HUDEP-2 (cell line): ENCODE results near the gene N4BP2L2.

ENCODE experiments used
- DNase-seq, 76 experiments: peaks; one replicate each; lab custom pipeline; 2025; ENCODE audit not compliant: unreplicated experiment in 76 of 76; lab: John Stamatoyannopoulos, UW

N4BP2L2 gene

DNA sequence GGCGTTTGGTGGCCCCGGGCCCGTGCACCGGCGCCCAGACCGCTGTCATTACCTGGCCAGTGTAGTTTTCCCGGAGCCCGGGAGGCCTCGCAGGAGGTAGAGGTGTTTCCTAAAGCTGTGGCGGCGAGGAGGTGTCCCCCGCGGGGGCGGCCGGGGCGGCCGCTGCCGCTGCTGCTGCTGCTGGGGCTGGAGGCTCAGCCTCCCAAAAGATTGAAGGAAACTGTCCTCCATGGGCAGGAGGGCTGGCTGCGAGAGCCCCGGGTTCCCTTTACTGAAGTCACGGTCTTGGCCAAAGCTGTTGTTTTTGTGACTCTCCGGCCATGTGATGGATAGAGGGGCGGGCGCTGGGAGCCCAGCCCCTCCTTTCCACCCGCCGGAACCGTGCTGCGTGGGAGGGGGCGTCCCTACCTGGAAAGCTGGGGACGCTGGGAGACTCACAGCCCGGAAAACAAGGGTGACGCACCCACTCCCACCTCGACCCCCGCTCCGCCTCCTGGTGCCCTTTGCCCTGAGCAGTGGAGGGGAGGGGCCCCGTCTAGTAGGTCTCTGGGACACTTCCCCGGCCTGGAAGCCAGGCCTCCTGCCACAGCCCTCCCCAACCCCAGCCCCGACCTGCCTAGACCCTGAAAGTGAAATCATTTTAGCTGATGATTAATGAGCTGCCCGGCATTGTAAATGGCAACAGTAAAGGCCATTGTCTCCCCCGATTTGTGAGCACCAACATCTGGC is 110.6 kb downstream of the N4BP2L2 start, which contains the start of gene N4BP2L1:
Gene N4BP2L1 (minus strand): TSS at position 279 of the 729 bp plus-strand sequence. CDS start 48 bp downstream, at position 231.
- DNase-seq, result peak in 70 of 76 experiments; percentile 8 to 81 (median 55)

DNA sequence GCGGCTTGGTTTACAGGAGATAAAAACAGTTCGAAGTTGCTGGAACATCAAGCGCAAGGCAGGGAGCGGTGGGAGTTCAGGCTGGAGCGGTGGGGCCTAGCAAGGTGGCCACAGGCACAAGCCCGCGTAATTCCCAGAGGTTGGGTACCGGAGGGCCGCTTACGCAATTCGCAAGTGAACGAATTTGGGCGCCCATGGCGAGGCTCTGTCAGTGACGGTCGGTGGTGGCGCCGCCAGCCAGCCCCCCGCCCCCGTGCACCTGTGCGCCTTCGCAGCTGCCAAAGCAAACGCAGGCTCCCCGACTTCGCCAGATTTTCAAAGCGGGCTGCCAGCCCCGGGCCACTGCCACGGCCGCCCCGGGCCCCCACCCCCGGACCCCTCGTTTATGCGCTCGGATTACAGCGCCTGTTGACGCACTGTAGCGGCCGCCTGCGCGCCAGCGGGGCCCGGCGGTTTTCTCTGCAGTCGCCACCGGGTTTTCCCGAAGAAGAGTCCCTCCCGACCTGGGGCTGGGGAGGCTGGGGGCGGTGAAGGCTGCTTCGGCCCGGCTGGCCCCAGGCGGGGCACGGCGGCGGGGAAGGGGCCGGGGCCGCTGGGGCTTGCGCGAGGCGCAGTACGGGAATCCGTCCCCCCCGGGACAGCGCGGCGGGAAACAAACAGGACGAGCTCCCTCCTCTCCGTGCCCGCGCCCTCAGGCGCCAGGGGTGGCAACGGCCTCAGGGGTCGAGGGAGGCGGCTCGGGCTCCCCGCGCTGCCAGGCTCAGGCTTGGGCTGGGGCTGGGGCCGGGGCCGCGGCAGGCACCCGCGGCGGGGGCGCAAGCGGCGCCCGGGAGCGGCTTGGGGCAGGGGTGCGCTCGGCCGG is 111.4 kb downstream of the N4BP2L2 start:
- DNase-seq, result peak in 32 of 76 experiments; percentile 4 to 61 (median 27)

DNA sequence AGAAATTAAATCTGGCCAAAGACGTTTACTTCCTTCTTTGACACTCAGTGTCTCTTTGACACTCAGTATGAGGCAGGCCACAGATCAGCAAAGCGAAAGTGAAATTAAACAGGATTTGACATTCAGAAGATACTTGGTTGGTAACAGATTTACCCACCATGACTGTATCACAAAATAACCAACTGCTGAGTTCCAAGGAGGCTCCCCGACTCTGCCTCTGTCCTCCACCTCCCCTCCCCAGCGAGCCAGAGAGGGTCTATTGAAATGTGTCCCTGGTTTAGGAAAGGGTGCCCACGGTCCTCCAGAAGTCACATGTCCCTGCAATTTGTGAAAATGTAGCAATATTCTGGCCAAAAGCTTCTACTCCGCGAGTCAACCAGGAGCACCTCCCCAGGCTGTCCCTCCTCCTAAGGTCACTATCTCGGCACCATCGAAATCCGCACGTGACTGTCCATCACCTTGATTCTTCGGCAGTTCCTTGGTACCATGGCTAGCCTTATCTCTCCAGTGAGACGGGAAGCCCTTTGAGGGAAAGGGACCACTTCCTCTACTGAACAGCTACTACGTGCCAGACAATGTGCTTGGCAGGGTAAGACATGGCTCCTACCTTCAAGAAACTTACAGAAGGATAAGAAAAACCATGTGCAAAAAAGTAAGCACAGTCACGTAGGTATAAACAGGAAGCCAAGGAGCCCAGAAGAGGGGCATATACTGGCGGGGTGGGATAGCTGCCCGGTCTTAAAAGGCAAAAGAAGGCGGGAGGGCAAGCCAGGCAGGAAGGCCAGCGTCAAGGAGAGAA is 112.2 kb downstream of the N4BP2L2 start:
- DNase-seq, result peak in 42 of 76 experiments; percentile 4 to 61 (median 26)

DNA sequence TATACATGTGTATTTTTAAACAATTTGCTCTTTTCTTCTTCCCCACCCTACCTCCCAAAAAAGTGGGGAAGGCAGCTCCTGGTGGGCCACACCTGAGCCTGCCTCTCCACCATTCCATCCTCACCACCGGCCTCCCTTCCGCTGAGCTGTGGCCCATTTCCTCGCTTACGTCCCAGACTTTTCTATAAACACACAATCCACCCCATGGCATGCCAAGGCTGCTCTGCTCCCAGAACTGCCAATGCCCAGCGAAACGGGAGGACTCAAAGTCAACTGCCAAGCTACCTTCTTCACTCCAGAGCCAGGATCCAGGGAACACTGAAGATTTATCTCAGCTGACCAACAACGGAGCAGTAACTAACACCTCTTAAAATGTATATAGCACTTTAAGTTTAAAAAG is 113.4 kb downstream of the N4BP2L2 start:
- no peak for DNase-seq

DNA sequence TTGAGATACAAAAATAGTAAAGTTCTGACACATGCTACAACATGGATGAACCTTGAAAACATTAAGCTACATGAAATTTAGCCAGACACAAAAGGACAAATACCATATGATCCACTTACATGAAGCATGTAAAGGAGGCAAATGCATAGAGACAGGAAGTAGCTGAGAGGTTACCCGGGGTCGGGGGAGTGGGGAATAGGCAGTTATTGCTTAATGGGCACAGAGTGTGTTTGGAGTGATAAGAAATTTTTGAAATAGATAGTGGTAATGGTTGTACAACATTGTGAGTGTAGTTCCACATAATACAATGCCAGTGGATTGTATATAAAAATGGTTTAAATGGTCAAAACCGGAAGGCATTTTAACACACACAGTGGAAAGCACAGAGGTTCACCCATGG is 115.0 kb downstream of the N4BP2L2 start:
- peak in 70 of 76 experiments; percentile 3 to 79 (median 48) for DNase-seq

DNA sequence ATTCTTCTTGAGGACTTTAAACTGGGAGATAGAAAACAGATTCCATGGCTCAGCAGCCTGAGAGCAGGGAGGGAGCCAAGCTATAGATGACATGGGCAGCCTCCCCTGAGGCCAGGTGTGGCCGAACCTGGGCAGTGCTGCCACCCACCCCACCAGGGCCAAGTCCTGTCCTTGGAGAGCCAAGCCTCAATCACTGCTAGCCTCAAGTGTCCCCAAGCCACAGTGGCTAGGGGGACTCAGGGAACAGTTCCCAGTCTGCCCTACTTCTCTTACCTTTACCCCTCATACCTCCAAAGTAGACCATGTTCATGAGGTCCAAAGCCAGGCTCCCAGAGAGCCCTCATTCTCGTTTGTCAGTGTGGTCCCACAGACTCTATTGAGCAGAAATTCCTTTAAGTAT is 118.7 kb downstream of the N4BP2L2 start:
- DNase-seq, result no peak

DNA sequence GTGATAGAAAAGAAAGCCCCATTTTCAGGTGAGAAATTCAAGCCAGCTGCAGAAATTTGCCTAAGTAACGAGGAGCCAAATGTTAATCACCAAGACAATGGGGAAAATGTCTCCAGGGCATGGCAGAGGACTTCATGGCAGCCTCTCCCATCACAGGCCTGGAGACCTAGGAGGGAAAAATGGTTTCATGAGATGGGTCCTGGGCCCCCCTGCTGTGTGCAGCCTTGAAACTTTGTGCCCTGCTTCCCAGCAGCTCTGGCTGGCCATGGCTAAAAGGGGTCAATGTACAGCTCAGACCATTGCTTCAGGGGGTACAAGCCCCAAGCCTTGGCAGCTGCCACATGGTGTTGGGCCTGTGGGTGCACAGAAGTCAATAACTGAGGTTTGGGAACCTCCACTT is 120.6 kb downstream of the N4BP2L2 start:
- no peak for DNase-seq

DNA sequence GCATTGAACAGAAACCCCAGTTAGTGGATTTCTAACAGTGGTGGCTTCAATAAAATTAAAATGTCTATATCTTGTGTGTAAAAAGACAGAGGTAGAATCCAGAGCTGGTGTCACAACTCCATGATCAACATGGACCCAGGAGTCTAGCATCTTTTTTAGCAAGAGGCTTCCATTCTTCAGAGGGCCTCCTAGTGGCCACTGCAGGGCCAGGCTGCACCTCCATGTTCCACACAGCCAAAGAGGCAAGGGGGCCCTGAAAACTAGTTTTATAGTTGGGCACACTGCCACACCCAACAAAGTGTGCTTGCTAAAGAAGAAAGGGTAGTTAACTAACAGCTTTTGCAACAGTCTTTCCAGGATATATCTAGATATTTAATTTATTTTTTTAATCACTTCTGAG is 123.6 kb downstream of the N4BP2L2 start:
- DNase-seq, result peak in 34 of 76 experiments; percentile 4 to 58 (median 16)

DNA sequence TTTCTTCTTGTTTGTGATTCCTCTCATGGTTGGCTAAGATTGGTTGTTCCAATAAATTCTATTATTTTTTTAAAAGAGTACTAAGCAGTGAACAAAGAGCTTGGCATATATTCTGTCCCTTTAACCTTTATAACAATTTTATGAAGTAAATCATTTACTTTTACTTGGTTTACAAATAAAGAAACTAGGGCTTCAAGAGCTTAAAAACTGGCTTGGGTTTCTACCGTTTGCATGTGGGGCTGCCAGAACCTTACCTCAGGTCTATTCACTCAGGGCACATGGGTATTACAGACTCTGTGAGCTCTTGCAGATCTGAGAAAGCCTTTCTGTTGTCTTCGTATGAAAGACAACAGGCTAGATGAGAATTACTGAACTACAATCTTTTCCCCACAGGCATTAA is 124.0 kb downstream of the N4BP2L2 start:
- DNase-seq, result no peak

DNA sequence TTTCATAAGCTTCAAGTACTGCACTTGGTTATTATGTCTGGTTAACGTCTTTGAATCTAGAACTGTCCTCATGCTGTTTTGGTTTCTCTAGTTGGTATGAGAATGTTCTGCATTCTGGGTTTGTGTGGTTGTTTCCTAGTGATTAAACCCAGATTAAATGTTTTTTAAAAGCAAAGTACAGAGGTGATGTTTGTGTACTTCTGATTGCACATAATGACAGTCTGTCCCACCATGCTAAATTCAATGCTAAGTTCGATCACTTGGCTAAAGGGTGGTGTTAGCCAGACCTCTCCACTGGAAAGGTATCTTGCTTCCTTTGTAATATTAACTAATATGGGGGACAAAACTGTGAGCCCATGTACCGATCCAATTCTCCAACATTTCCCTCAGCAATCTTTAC is 125.3 kb downstream of the N4BP2L2 start:
- no peak for DNase-seq

DNA sequence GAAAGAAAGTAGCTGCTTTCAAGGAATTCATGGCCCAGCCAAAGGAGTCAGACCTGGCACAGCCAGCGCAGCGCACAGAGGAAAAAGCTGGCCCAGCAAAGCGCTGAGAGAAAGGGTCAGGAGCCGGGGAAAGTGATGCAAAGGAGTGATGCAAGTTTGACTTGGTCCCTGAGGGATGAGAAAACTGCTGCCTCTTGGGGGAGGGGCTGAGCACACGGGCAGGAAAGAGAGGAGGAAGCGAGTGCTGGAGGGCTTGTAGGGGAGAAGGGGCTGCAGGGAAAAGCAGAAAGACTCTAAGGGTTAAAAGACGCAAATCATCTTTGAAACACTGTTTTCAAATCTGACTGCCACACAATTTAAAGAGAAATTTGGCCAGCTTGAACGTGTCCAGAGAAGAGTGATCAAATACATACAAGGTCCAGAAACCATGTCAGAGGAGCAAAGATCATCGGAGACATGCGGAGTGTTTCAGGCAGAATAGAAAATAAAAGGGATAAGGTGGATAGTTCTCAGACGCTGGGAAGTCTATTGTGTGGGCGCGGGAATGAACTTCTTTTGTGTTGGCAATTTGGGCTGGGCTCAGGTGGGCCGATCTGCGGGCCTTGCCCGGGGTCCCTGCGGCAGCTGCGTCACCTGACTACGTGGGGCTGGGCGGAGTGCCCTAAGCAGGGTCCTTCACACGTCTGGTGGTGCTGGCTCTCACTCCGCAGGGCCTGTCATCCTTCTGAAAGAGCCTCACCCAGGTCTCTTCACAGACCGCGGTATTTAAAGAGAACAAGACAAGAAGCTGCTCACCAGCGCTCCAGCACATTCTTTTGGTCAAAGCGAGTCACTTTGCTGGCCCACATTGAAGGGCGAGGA is 128.8 kb downstream of the N4BP2L2 start:
- DNase-seq, result no peak

DNA sequence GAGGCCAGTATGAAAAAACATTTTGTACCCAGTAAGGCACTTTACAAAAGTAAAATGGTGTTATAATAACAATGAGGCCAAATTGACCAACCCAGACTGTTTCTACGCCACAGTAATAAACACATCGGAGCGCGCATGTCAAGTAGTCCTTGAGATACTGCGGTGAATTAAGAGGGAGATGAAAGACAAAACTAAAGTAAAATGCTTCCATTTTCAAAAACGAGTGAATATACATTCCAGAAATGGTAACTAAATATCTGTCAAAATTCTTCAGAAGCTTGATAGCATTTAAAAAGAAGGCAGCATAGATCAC is 129.6 kb downstream of the N4BP2L2 start:
- no peak for DNase-seq

DNA sequence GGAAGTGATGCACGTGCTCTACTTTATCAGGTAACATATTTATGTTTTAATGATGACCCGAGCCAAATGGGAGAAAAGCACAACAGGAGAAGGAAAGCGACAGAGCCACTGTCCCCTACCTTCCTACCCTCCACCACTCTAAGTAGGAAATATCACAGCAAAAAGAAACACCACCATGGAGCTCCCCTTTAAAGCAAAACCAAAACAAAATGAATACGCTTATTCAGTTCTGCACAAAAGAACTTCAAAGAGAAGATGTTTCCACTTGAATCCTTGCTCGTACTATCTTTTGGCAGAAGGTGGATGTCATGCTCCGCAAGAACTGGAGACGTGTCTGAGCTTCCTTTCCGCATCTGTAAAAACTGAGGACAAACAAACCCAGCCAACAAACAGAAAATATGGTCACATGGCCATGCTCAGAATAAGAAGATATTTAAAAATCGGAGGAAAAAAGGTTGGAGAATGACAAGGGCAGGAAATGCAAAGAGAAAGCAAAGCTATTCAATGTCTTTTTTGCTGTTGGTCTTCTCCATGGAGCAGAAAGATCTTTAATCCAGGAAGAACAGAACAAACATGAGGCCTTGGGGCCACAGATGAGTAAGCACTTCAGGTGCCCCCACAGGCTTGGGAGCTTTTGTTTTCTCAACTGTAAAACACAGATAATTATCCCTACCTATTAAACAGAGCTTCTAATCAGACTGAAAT is 130.1 kb downstream of the N4BP2L2 start:
- DNase-seq, result no peak

DNA sequence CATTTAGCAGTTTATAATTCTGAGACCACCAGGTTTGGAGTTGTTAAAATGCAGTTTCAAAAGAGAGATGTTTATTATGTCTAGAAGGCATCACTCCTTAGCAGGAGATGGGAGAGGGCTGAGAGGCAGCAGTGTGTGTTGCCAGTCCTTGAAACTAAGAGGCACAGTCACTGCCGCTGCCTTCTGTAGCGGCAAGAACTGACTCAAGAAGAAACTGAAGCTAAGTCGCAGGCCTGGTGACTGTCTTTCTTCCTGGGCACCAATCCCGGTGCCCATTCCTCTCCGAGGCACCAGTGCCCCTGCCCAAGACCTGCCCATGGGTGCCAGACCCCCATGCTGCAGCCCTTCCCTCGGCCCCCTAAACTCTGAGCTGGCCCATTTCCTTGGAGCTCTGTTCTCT is 130.7 kb downstream of the N4BP2L2 start:
- DNase-seq, result no peak

DNA sequence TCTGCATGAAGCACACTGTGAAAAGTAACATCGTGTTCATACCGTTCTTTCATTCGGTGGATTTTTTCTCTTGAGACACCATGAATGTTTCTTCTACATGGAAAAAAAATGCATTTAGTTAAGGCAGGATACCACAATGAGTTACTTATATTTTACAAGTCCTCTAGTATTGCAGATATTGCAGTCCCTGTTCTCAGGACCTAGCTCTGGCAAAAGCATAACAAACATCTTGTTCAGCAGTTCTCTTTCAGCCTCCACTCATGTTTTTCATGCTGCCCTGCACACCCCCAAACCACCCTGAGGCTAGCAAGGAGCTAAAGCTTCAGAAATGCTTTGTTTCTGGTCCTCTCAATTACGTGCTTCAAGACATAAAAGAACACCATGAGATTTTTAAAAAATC is 135.5 kb downstream of the N4BP2L2 start:
- no peak for DNase-seq

DNA sequence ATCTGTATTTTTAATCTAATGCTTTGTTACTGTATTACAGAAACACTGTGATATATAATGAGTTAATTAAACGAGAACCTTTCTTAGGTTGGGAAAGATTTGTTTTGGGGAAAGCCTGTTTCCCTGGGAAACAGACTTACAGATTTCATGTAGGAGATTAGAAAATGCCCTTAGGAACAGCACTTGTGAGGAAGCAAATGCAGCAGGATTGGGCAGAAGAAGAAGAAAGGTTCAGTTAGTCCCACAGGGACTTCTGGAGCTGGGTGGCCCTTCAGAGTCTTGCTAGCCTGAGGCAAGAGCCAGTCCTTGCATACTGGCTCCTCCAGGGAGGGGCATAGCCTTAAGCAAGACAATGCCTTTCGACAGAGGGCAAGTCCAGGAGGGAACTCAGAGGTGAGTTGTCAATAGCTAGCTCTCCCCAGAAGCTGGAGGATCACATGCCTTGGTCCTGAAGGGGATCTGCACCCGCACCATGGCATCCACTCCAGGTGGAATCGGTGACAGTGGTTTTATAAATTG is 147.4 kb downstream of the N4BP2L2 start:
- DNase-seq, result no peak

DNA sequence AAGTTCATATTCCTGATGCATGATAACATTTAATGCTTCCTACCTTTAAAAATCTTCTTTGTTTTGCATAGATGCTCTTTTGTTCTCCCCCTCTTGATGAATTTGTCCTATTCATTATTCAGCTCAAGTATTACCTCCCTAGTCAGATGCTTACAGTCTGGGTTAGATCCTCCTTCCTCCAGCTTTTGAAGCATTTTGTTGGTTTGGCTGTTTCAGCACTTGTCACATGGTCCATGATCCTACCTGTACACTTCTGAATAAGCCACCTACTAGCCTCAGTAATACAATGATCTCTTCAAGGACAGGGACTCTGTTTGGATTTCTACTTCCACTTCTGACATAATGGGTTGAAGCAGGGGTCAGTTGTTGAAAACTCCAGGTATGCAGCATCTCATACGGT is 148.1 kb downstream of the N4BP2L2 start:
- DNase-seq, result no peak

DNA sequence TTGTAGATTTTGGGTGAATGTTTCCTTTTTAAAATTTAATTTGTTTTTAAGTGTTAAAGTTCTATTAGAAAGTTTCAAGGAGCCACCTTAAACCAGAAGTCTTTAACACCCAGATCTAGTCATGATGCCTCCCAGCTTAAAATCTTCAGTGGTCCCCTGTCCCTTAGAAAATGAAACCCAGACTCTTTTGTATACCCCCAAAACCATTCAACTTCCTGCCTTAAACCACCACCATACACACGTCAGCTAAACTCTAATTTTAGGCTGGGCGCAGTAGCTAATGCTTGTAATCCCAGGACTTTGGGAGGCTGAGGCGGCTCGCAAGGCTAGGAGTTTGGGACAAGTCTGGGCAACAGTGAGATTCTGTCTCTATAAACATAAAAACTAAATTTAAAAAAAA is 148.5 kb downstream of the N4BP2L2 start:
- DNase-seq, result no peak

DNA sequence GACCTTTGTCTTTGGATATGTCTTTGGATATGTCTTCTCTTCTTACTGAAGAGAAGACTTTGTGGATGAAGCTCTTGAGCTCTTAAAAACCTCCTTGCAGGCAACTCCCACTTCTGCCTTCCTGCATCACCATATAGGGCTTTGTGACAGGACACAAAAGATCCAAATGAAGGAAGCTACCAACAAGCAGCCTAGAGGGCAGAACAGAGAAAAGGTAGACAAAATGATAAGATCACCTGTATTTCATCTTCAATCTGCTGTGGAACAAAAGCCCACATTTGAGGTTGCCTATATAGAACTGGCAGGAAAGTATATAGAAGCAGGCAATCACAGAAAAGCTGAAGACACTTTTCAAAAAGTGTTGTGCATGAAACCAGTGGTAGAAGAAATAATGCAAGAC is 153.2 kb downstream of the N4BP2L2 start:
- no peak for DNase-seq
